Hepatocyte (in vitro differentiated cells): ENCODE measurements around the gene DPAGT1.
"Not testable (repeated sequence)": the region's sequence is repeated elsewhere in the genome, so short reads cannot be mapped to it uniquely, and the experiment has no call there.

ENCODE experiments used
- EZH2 ChIP-seq: fragments of 200-600 bp; sonication (generic); IDR thresholded peaks from 2 replicates; pipeline ENCODE4 v1.6.1; 2016; ENCODE audit warnings: antibody characterized with exemption, mild to moderate bottlenecking, borderline replicate concordance
- TF ChIP-seq, protein P1 (sequence below): fragments of 200-600 bp; sonication (generic); IDR thresholded peaks from 2 replicates; pipeline ENCODE4 v1.5.1; 2016; ENCODE audit warnings: antibody characterized with exemption, mild to moderate bottlenecking; ENCODE audit not compliant: poor library complexity

DNA sequence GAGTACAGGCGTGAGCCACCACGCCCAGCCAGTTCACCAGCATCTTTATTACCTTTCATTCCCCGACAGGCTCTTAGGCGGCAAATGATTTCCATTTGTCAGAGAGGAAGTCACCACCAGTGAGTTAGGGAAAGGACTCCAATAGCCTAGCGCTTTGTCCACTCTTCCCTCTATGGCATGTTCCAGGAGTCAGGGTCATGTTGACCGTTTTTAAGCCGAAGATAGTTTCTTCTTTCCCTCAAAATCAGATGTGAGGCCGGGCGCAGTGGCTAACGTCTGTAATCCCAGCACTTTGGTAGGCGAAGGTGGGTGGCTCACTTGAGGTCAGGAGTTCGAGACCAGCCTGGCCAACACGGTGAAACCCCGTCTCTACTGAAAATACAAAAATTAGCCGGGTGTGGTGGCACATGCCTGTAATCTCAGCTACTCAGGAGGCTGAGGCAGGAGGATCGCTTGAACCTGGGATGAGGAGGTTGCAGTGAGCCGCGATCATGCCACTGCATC lies 1.6 kb upstream of the DPAGT1 start:
- TF ChIP-seq, protein P1, sequence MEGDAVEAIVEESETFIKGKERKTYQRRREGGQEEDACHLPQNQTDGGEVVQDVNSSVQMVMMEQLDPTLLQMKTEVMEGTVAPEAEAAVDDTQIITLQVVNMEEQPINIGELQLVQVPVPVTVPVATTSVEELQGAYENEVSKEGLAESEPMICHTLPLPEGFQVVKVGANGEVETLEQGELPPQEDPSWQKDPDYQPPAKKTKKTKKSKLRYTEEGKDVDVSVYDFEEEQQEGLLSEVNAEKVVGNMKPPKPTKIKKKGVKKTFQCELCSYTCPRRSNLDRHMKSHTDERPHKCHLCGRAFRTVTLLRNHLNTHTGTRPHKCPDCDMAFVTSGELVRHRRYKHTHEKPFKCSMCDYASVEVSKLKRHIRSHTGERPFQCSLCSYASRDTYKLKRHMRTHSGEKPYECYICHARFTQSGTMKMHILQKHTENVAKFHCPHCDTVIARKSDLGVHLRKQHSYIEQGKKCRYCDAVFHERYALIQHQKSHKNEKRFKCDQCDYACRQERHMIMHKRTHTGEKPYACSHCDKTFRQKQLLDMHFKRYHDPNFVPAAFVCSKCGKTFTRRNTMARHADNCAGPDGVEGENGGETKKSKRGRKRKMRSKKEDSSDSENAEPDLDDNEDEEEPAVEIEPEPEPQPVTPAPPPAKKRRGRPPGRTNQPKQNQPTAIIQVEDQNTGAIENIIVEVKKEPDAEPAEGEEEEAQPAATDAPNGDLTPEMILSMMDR: not testable (repeated sequence)
- not testable (repeated sequence) for TF ChIP-seq EZH2
